Small intestine (tissue), 7 donors: ENCODE data around the gene ULK2. TPM values are rescaled to one million over a fixed set of nuclear protein-coding genes. Genes with fewer than 3 reads are reported as not detected.
A peak's percentile ranks its signal among the peaks of the same experiment; 100 is the strongest.

Experiments
- DNase-seq, 2 donors: peaks; one replicate each; pipeline versions ENCODE4 v3.0.0 to v3.0.0-alpha.2; 2013
- FAIRE-seq: peaks from 2 replicates; lab custom pipeline; 2012; peaks lifted over from hg19 to GRCh38; lab: Jason Lieb, UNC
- H3K27ac ChIP-seq, 3 donors: one replicate each; pipeline ENCODE4 v1.5.1; 2013; ENCODE audit warnings: low read length in 2 of 3, mild to moderate bottlenecking in 2 of 3, control low read depth in 1 of 3, inconsistent platforms in 1 of 3, low read depth in 1 of 3, moderate library complexity in 1 of 3
- H3K27me3 ChIP-seq, 3 donors: one replicate each; pipeline ENCODE4 v1.6.1; 2013; ENCODE audit warnings: low read length in 3 of 3, inconsistent platforms in 1 of 3; ENCODE audit not compliant: control insufficient read depth in 3 of 3, insufficient read depth in 3 of 3
- H3K36me3 ChIP-seq, 3 donors: one replicate each; pipeline ENCODE4 v1.6.1; 2013; ENCODE audit warnings: low read length in 3 of 3, inconsistent platforms in 1 of 3, low read depth in 1 of 3, mild to moderate bottlenecking in 1 of 3, moderate library complexity in 1 of 3; ENCODE audit not compliant: control insufficient read depth in 3 of 3, insufficient read depth in 2 of 3
- H3K4me1 ChIP-seq, 3 donors: one replicate each; pipeline ENCODE4 v1.6.1; 2013; ENCODE audit warnings: low read length in 2 of 3, inconsistent platforms in 1 of 3, low read depth in 1 of 3, mild to moderate bottlenecking in 1 of 3, moderate library complexity in 1 of 3; ENCODE audit not compliant: control insufficient read depth in 3 of 3, insufficient read depth in 2 of 3
- H3K4me3 ChIP-seq, 3 donors: one replicate each; pipeline ENCODE4 v1.5.1; 2013; ENCODE audit warnings: low read length in 3 of 3, control low read depth in 1 of 3, inconsistent platforms in 1 of 3, low read depth in 1 of 3, mild to moderate bottlenecking in 1 of 3, moderate library complexity in 1 of 3
- H3K9me3 ChIP-seq, 2 donors: one replicate each; pipeline ENCODE4 v1.6.1; 2013; ENCODE audit warnings: low read depth in 1 of 2, low read length in 1 of 2; ENCODE audit not compliant: control insufficient read depth in 2 of 2, insufficient read depth in 1 of 2
- WGBS, 3 donors: extraction: QIAGEN DNeasy Blood & Tissue Kit; methylation state at CpG; one replicate each; pipeline ENCODE4 v1.1.7; 2013; 5-methylcytosine and 5-hydroxymethylcytosine counted together
- polyA plus RNA-seq, 4 donors: library from polyadenylated mRNA; stranded (reverse) in 3 of 4; unstranded in 1 of 4; fragments of 200-250 nt in 3 of 4; fragments of 120-200 nt in 1 of 4; gene quantifications; one replicate each; pipeline versions ENCODE4 v1.2.1 to v1.2.3, GENCODE V29; 2013
- donor health status: healthy with polysubstance abuse.
- donor health status: control.
- donor health status: control.
- donor health status: Bipolar disorder and iron deficiency.
- donor health status: healthy.

The ULK2 gene
- polyA plus RNA-seq, 4 donors: 1.8 to 11.4 (median 3.5) TPM

DNA sequence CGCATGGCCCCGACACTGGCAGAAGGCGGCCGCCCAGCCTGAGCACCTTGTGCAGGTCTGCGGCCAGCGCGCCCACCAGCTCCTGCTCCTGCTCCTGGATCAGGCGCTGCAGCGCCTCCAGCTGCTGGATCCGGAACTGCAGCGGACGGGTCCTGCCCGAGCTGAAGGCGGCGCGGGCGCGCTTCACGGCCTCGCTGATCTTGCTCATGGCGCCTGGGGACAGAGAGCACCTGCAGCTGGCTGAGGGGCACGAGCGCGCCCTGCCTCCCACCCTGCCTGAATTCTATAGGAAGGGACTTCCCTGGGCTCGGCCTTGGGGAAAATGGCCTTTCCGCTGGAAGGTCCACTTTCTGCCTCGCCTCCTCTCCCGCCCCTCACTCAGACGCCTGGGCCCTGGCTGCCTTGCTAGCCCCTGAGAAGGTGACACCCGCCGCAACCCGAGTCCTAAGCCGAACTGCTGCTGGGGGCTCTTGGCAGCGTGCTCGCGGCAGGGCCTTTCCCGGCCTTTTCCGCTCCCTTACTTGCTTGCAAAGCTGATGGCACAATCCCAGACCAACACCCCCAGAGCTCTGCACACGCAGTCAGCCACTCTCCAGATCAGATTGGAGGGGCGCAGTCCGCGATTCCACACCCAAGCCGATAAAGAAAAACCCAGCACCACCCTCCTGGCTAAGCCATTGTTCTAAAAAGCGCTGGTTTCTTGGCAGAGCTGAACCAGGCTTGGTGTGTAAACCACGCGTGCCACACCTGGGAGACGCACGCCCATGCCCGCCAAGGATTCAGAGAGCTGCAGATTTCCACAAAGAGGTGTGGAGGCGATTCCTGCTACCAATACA, 122.6 kb downstream of the ULK2 start:
- Histone ChIP-seq H3K27ac (peak overlapping the region; percentile 33 to 58 (median 50)), H3K9me3 (no peaks in the 10 kb centered on the region), H3K4me1 (peaks cover 0 to 22% (median 0%) of the 10 kb centered on the region in 3 donors), H3K27me3 (peaks cover 0 to 4% (median 0%) of the 10 kb centered on the region in 3 donors), H3K4me3 (peak overlapping the region; percentile 30 to 42 (median 42)), H3K36me3 (no peaks in the 10 kb centered on the region)
- DNase-seq (peak; percentile 86 to 97), FAIRE-seq (no peak)
- WGBS, 3 donors: 14 to 20% (median 15%) methylated on average over 32 to 50 of the region's 50 CpGs

DNA sequence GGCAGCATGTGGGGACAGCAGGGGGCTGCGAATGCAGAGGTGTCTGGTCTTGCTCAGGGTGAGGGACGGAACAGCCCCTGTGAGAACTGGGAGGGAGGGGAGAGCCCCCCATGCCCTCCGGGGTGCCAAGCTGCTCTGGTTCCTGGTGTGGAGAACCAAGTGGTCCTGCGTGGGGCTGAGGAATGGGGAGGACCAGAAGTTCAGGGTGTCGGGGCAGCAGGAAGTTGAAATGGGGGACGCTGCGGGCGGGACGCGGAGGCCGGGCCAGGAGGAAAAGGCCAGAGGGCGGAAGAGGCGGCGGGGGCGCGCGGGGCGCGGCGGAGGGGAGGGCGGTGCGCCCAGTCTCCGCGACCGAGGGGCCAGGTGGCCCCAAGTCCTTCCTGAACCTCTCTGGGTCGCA, 123.2 kb downstream of the ULK2 start:
- no peaks in the 10 kb centered on the region for H3K36me3 ChIP-seq
- peaks cover 0 to 22% (median 0%) of the 10 kb centered on the region in 3 donors for H3K4me1 ChIP-seq
- H3K9me3 ChIP-seq: no peaks in the 10 kb centered on the region
- H3K4me3 ChIP-seq: peak overlapping the region; percentile 30 to 42 (median 42)
- peak overlapping the region in 1 of 3 donors; percentile 22 for H3K27ac ChIP-seq
- FAIRE-seq (no peak), DNase-seq (peak in 1 of 2 donors; percentile 60)
- peaks cover 0 to 4% (median 0%) of the 10 kb centered on the region in 3 donors for H3K27me3 ChIP-seq
- WGBS, 3 donors: 7 to 15% (median 10%) methylated on average over 11 to 26 of the region's 26 CpGs

- Histone ChIP-seq H3K27ac (no peak overlapping the region), H3K27me3 (peaks cover 0 to 3% (median 0%) of the 10 kb centered on the region in 3 donors), H3K4me1 (peaks cover 0 to 20% (median 0%) of the 10 kb centered on the region in 3 donors), H3K36me3 (no peaks in the 10 kb centered on the region), H3K4me3 (no peak overlapping the region), H3K9me3 (no peaks in the 10 kb centered on the region)
- WGBS, 3 donors: 95 to 97% (median 95%) methylated on average over 34 of the region's 34 CpGs
- FAIRE-seq (no peak), DNase-seq (no peak)
Observed at GRCh38 chr17:19743101-19744100, 124.3 kb downstream of the ULK2 start.

DNA sequence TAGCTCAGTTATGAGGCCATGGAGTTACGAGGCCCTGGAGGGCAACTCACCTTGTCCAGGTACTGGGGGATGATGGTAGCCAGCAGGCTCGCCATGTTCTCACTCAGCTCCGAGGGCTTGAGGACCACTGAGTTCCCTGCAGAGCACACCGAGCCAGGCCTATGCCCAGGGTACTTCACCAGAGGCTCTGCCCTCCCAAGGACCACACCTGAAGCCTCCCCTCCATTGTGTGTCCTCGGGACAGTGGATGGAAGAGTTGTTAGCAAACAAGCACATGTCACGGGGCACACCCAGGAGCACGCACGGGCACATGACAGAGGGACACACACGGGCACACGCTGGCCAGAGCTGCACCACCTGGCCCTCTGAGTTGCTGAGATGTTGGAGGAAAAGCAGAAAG, 125.2 kb downstream of the ULK2 start:
- Histone ChIP-seq H3K9me3 (no peaks in the 10 kb centered on the region), H3K36me3 (no peaks in the 10 kb centered on the region), H3K4me3 (no peak overlapping the region), H3K27me3 (no peaks in the 10 kb centered on the region), H3K27ac (no peak overlapping the region), H3K4me1 (peaks cover 0 to 13% (median 0%) of the 10 kb centered on the region in 3 donors)
- whole genome bisulfite sequencing, 3 donors: 88 to 92% (median 89%) methylated on average over 10 of the region's 10 CpGs
- FAIRE-seq: no peak
- no peak for DNase-seq

DNA sequence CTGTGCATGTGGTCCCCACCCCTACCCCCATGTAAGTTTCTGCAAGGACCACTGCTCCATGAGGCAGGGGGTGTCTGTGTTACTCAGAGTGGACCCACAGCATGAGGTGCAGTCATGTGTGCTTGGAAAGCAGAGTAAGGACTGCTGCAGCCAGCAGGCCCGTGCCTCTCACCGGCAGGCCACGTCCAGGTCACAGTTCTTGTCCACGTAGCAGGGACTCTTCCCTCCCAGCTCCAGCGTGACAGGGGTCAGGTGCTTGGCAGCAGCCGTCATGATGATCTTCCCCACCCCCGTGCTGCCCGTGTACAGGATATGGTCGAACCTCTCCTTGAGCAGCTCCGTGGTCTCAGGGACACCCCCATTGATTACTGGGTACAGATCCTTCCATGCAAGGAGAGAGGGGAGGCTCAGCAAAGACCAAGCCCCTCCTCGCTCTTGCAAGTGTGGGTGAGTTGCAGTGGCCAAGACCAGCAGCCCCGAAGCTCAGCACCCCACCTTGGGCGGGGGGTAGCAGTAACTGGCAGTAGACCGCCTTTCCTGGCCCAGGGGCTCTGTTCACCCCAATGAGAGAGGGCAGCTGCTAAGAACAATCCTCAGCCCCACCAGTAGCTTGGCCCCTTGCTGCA, 125.8 kb downstream of the ULK2 start:
- no peak for FAIRE-seq

GRCh38 chr17:19740933-19741332, 126.8 kb downstream of the ULK2 start:
- Histone ChIP-seq H3K27ac (no peak overlapping the region), H3K9me3 (no peaks in the 10 kb centered on the region), H3K27me3 (no peaks in the 10 kb centered on the region), H3K4me3 (no peak overlapping the region), H3K4me1 (peaks cover 0 to 18% (median 0%) of the 10 kb centered on the region in 3 donors), H3K36me3 (no peaks in the 10 kb centered on the region)
- DNase-seq: no peak
- WGBS, 3 donors: 84 to 87% (median 86%) methylated on average over 7 of the region's 7 CpGs
- FAIRE-seq: no peak

More for the DNA sequence above, 125.8 kb downstream of the ULK2 start:
- Histone ChIP-seq H3K9me3 (no peaks in the 10 kb centered on the region), H3K27ac (no peak overlapping the region), H3K4me1 (peaks cover 0 to 13% (median 0%) of the 10 kb centered on the region in 3 donors), H3K27me3 (no peaks in the 10 kb centered on the region), H3K36me3 (no peaks in the 10 kb centered on the region), H3K4me3 (no peak overlapping the region)
- 87 to 88% (median 88%) methylated on average over 13 to 14 of the region's 14 CpGs for WGBS, 3 donors
- no peak for DNase-seq

DNA sequence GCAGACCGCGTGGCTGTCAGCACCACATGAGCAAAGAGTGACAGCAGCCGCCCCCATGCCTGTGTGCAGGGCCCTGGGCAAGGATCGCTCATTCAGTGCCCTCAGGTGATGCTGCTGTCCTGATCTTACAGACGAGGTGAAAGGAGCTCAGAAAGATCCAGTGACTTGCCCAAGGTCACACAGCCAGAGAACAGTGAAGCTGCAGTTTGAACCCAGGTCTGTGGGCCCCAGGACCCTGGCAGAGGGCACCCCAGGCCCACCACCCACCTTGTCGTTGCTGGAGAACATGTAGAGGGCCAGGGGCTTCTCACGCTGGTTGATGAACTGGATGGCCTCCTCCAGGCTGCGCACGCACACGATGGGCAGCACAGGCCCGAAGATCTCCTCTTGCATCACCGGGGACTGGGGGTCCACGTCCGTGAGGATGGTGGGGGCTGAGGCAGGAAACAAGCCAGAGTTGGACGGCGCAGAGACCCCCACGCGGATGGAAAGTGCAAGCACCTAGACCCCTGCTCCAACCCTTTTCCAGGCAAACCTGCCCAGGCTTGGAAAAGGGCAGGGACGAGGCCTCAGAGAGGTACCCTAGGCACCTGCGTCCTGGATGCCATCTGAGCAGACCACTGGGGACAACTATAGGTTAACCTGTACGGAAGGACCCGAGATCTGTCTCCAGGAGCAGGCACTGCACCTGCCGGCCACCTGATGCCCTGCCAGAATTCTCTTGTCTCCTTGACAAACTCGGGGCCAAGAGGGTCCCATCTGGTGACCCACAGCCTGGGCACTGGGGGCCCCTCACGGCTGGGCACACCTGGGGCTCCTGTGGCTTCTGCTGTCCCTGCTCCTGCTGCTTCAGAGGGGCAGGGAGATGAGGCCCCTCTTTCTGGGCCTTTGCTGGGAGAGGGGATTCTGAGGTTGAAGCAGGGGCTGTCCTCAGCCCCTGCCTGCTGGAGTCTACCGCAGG, 128.2 kb downstream of the ULK2 start:
- Histone ChIP-seq H3K9me3 (no peaks in the 10 kb centered on the region), H3K27ac (no peak overlapping the region), H3K4me1 (peaks cover 0 to 17% (median under 1%) of the 10 kb centered on the region in 3 donors), H3K4me3 (no peak overlapping the region), H3K27me3 (no peaks in the 10 kb centered on the region), H3K36me3 (no peaks in the 10 kb centered on the region)
- WGBS, 3 donors: 83 to 89% (median 84%) methylated on average over 26 of the region's 26 CpGs
- DNase-seq (no peak), FAIRE-seq (no peak)
